H1 (cell line): ENCODE measurements around the gene ADO. TPM values are rescaled to one million over a fixed set of nuclear protein-coding genes. Genes with fewer than 3 reads are reported as not detected.

ENCODE experiments used
- CTCF ChIA-PET: fragments of 300-600 bp; sonication (Branson Sonifier 250); formaldehyde crosslinking; loops from one replicate; lab custom pipeline; 2021; ENCODE audit not compliant: partially characterized antibody; lab: Charles Lee
- POLR2A ChIA-PET: fragments of 300-600 bp; sonication (Branson Sonifier 250); formaldehyde crosslinking; loops from one replicate; lab custom pipeline; 2021; ENCODE audit warnings: inconsistent platforms; ENCODE audit not compliant: partially characterized antibody; lab: Charles Lee
- DNase-seq, 2 experiments: peaks; one replicate each; pipeline versions ENCODE4 v3.0.0 to v3.0.0-alpha.2; 2010 to 2022; ENCODE audit warnings: low spot score in 2 of 2, low read depth in 1 of 2, mixed read lengths in 1 of 2
- FAIRE-seq: peaks from 2 replicates; lab custom pipeline; 2011; peaks lifted over from hg19 to GRCh38; lab: Jason Lieb, UNC
- H2AFZ ChIP-seq: 2 replicates; pipeline ENCODE4 v1.8.1; 2012; ENCODE audit warnings: low read length, inconsistent platforms
- H2AK5ac ChIP-seq: 2 replicates; pipeline ENCODE4 v1.6.1; 2013; ENCODE audit warnings: low read depth, low read length
- H2BK120ac ChIP-seq: replicated peaks from 2 replicates; pipeline ENCODE3; 2013; ENCODE audit warnings: low read depth, low read length, inconsistent platforms
- H2BK12ac ChIP-seq: 2 replicates; pipeline ENCODE4 v1.6.1; 2013; ENCODE audit warnings: low read depth, low read length
- H2BK15ac ChIP-seq: 2 replicates; pipeline ENCODE4 v1.6.1; 2013; ENCODE audit warnings: low read length
- H2BK20ac ChIP-seq: 2 replicates; pipeline ENCODE4 v1.6.1; 2013; ENCODE audit warnings: low read length
- H2BK5ac ChIP-seq: 2 replicates; pipeline ENCODE4 v1.6.1; 2013; ENCODE audit warnings: low read depth, low read length
- H3K14ac ChIP-seq: 2 replicates; pipeline ENCODE4 v1.6.1; 2013; ENCODE audit warnings: inconsistent platforms; ENCODE audit not compliant: insufficient read length
- H3K18ac ChIP-seq: 2 replicates; pipeline ENCODE4 v1.6.1; 2013; ENCODE audit warnings: low read length; ENCODE audit errors: extremely low read depth
- H3K23ac ChIP-seq: 2 replicates; pipeline ENCODE4 v1.6.1; 2013; ENCODE audit warnings: inconsistent platforms; ENCODE audit not compliant: insufficient read length
- H3K23me2 ChIP-seq: 2 replicates; pipeline ENCODE4 v1.6.1; 2013; ENCODE audit warnings: low read depth, low read length
- H3K27ac ChIP-seq: 2 replicates; pipeline ENCODE4 v1.6.1; 2011; ENCODE audit warnings: low read depth, low read length, inconsistent platforms
- H3K27me3 ChIP-seq, 4 experiments: replicated peaks in 1 of 4; 1 replicate in 1 of 4; 2 replicates in 3 of 4; pipeline versions ENCODE4 v1.6.1 to v1.8.1; 2011 to 2013; ENCODE audit warnings: low read length in 3 of 4, mild to moderate bottlenecking in 3 of 4, inconsistent platforms in 2 of 4, mixed read lengths in 2 of 4, moderate library complexity in 1 of 4; ENCODE audit not compliant: control insufficient read depth in 3 of 4, insufficient read depth in 3 of 4; ENCODE audit errors: extremely low read depth in 1 of 4
- H3K36me3 ChIP-seq, 4 experiments: 2 replicates each; pipeline versions ENCODE4 v1.6.1 to v1.8.1; 2011 to 2013; ENCODE audit warnings: mild to moderate bottlenecking in 4 of 4, low read length in 3 of 4, moderate library complexity in 2 of 4, control low read depth in 1 of 4, inconsistent platforms in 1 of 4; ENCODE audit not compliant: insufficient read depth in 4 of 4, control insufficient read depth in 2 of 4
- H3K4ac ChIP-seq: replicated peaks from 2 replicates; pipeline ENCODE3; 2013; ENCODE audit warnings: low read length, low read depth, mixed read lengths, inconsistent platforms; ENCODE audit not compliant: insufficient read length
- H3K4me1 ChIP-seq, 4 experiments: replicated peaks in 1 of 4; 1 replicate in 1 of 4; 2 replicates in 3 of 4; pipeline versions ENCODE4 v1.6.1 to v1.8.1; 2011 to 2013; ENCODE audit warnings: low read length in 3 of 4, inconsistent platforms in 2 of 4, mixed read lengths in 1 of 4; ENCODE audit not compliant: insufficient read depth in 4 of 4, control insufficient read depth in 3 of 4
- H3K4me2 ChIP-seq, 2 experiments: 2 replicates each; pipeline versions ENCODE4 v1.6.1 to v1.8.1; 2011 to 2013; ENCODE audit warnings: low read depth in 2 of 2, low read length in 2 of 2, control low read depth in 1 of 2, inconsistent platforms in 1 of 2, mild to moderate bottlenecking in 1 of 2; ENCODE audit not compliant: insufficient read depth in 1 of 2
- H3K4me3 ChIP-seq, 4 experiments: fragments of 200-600, 300-600 bp in 1 of 4; sonication (generic), shearing (Covaris generic), sonication (Bioruptor Twin) in 1 of 4; 2 replicates each; pipeline versions ENCODE4 v1.5.1 to v1.8.1; 2011 to 2016; ENCODE audit warnings: low read length in 4 of 4, low read depth in 3 of 4, control low read depth in 2 of 4, inconsistent platforms in 2 of 4, mild to moderate bottlenecking in 2 of 4, mixed read lengths in 1 of 4, moderate library complexity in 1 of 4; ENCODE audit not compliant: insufficient read depth in 2 of 4; ENCODE audit errors: extremely low read depth in 1 of 4
- H3K56ac ChIP-seq: replicated peaks from 2 replicates; pipeline ENCODE3; 2013; ENCODE audit warnings: low read depth, mild to moderate bottlenecking, mixed read lengths, low read length, inconsistent platforms; ENCODE audit not compliant: insufficient read length
- H3K79me1 ChIP-seq: 2 replicates; pipeline ENCODE4 v1.6.1; 2013; ENCODE audit warnings: low read depth, low read length, control low read depth
- H3K79me2 ChIP-seq, 2 experiments: 2 replicates each; pipeline versions ENCODE4 v1.6.1 to v1.8.1; 2012 to 2013; ENCODE audit warnings: low read length in 2 of 2, mild to moderate bottlenecking in 2 of 2, inconsistent platforms in 1 of 2; ENCODE audit not compliant: insufficient read depth in 2 of 2, control insufficient read depth in 1 of 2
- H3K9ac ChIP-seq, 4 experiments: replicated peaks in 1 of 4; 1 replicate in 1 of 4; 2 replicates in 3 of 4; pipeline versions ENCODE4 v1.6.1 to v1.8.1; 2011 to 2013; ENCODE audit warnings: low read depth in 3 of 4, low read length in 3 of 4, control low read depth in 2 of 4, mild to moderate bottlenecking in 2 of 4, moderate library complexity in 2 of 4, inconsistent platforms in 1 of 4; ENCODE audit errors: extremely low read depth in 1 of 4
- H3K9me3 ChIP-seq, 2 experiments: 2 replicates each; pipeline versions ENCODE4 v1.6.1 to v1.8.1; 2012 to 2013; ENCODE audit warnings: mild to moderate bottlenecking in 2 of 2, moderate library complexity in 2 of 2, control low read depth in 1 of 2, inconsistent platforms in 1 of 2, low read depth in 1 of 2, low read length in 1 of 2, mixed read lengths in 1 of 2; ENCODE audit not compliant: insufficient read depth in 2 of 2
- H4K20me1 ChIP-seq, 2 experiments: replicated peaks in 1 of 2; 2 replicates each; pipeline versions ENCODE3 to v1.8.1; 2011 to 2013; ENCODE audit warnings: inconsistent platforms in 2 of 2, low read length in 2 of 2, mild to moderate bottlenecking in 1 of 2; ENCODE audit not compliant: insufficient read depth in 2 of 2, control insufficient read depth in 1 of 2
- H4K5ac ChIP-seq: 2 replicates; pipeline ENCODE4 v1.6.1; 2013; ENCODE audit warnings: low read length, low read depth, mixed read lengths, inconsistent platforms; ENCODE audit not compliant: insufficient read length
- H4K8ac ChIP-seq: 2 replicates; pipeline ENCODE4 v1.8.0; 2013; ENCODE audit warnings: mild to moderate bottlenecking, moderate library complexity, low read length, inconsistent platforms; ENCODE audit not compliant: insufficient read depth; ENCODE audit errors: extremely low read depth
- H4K91ac ChIP-seq: replicated peaks from 2 replicates; pipeline ENCODE3; 2013; ENCODE audit warnings: low read length, mixed read lengths, inconsistent platforms; ENCODE audit not compliant: insufficient read length
- ATF3 ChIP-seq: IDR thresholded peaks from 2 replicates; pipeline ENCODE4 v1.6.1; 2011; ENCODE audit warnings: low read depth, mild to moderate bottlenecking, low read length; ENCODE audit not compliant: insufficient read depth
- CBX5 ChIP-seq: fragments of 300-800, 300-1000 bp; sonication (generic); IDR thresholded peaks from 2 replicates; pipeline ENCODE4 v1.7.1; 2016; ENCODE audit warnings: antibody characterized with exemption, low read length, low read depth
- CREB1 ChIP-seq: IDR thresholded peaks from 2 replicates; pipeline ENCODE4 v1.6.1; 2012; ENCODE audit warnings: inconsistent platforms
- CTCF ChIP-seq, 3 experiments: IDR thresholded peaks; 1 replicate in 2 of 3; 2 replicates in 1 of 3; pipeline versions ENCODE4 v1.5.1 to v1.6.1; 2011; ENCODE audit warnings: low read length in 3 of 3, mild to moderate bottlenecking in 3 of 3, inconsistent platforms in 2 of 3, low read depth in 1 of 3, moderate library complexity in 1 of 3; ENCODE audit not compliant: insufficient read depth in 1 of 3; ENCODE audit errors: control extremely low read depth in 1 of 3
- FOSL1 ChIP-seq: IDR thresholded peaks from 2 replicates; pipeline ENCODE4 v1.6.1; 2011; ENCODE audit warnings: mild to moderate bottlenecking, low read depth, low read length, moderate library complexity; ENCODE audit not compliant: insufficient read depth
- RAD21 ChIP-seq, 2 experiments: IDR thresholded peaks in 1 of 2; conservative IDR thresholded peaks in 1 of 2; 2 replicates each; pipeline ENCODE4 v1.6.1; 2011; ENCODE audit warnings: low read depth in 2 of 2, low read length in 2 of 2, improper control_type of control experiment in 1 of 2, inconsistent platforms in 1 of 2, mild to moderate bottlenecking in 1 of 2, moderate library complexity in 1 of 2
- RFX5 ChIP-seq: IDR thresholded peaks from 2 replicates; pipeline ENCODE4 v1.6.1; 2011; ENCODE audit warnings: low read depth, low read length, improper control_type of control experiment, borderline replicate concordance
- RNF2 ChIP-seq: fragments of 200-900, 300-1000 bp; sonication (generic); IDR thresholded peaks from 2 replicates; pipeline ENCODE4 v1.7.1; 2016; ENCODE audit warnings: borderline replicate concordance, low read depth, mild to moderate bottlenecking, antibody characterized with exemption, low read length; ENCODE audit not compliant: poor library complexity, severe bottlenecking; ENCODE audit errors: missing control alignments
- SP1 ChIP-seq: IDR thresholded peaks from 2 replicates; pipeline ENCODE4 v1.6.1; 2011; ENCODE audit warnings: low read depth, low read length
- TAF1 ChIP-seq: IDR thresholded peaks from 2 replicates; pipeline ENCODE4 v1.6.1; 2011; ENCODE audit warnings: mild to moderate bottlenecking, low read depth, low read length
- YY1 ChIP-seq: IDR thresholded peaks from 2 replicates; pipeline ENCODE4 v1.6.1; 2011; ENCODE audit warnings: low read depth, mild to moderate bottlenecking, low read length
- WGBS, 2 experiments: shearing (Covaris generic) in 1 of 2; methylation state at CpG; one replicate each; pipeline versions ENCODE4 v1.1.6 to v1.1.7; 2013 to 2015; ENCODE audit warnings: low lambda C conversion rate in 2 of 2, mixed read lengths in 2 of 2, inconsistent platforms in 1 of 2, low coverage in 1 of 2, missing lambda C conversion rate in 1 of 2; ENCODE audit not compliant: insufficient replicate concordance in 2 of 2, insufficient coverage in 1 of 2, insufficient read length in 1 of 2; ENCODE audit errors: extremely low coverage in 1 of 2, missing lambda C conversion rate in 1 of 2; 5-methylcytosine and 5-hydroxymethylcytosine counted together
- polyA plus RNA-seq, 7 experiments: library from polyadenylated mRNA; depleted of rRNA in 3 of 7; stranded (reverse) in 5 of 7; unstranded in 2 of 7; fragments of >200 nt in 5 of 7; fragments of 200-250 nt in 2 of 7; gene quantifications; 1 replicate in 5 of 7; 2 replicates in 1 of 7; 4 replicates in 1 of 7; pipeline versions ENCODE4 v1.2.1 to v1.2.3, GENCODE V29; 2011 to 2013; ENCODE audit warnings: missing spikeins in 2 of 7, mixed read lengths in 2 of 7
- total RNA-seq: library from RNA; stranded (reverse); fragmentation: NEBNext Ultra II Directional; extraction: Animal tissue kit (Norgen Biotek cat#: 25700); gene quantifications from 2 replicates; pipeline ENCODE4 v1.2.1, GENCODE V29; 2021

Gene ADO
- total and polyA plus RNA-seq, 2 of the 8 experiments (the other 6 are each of a cell fraction or from before 2014, with no cell fraction given): 18.7 to 27.9 TPM

DNA sequence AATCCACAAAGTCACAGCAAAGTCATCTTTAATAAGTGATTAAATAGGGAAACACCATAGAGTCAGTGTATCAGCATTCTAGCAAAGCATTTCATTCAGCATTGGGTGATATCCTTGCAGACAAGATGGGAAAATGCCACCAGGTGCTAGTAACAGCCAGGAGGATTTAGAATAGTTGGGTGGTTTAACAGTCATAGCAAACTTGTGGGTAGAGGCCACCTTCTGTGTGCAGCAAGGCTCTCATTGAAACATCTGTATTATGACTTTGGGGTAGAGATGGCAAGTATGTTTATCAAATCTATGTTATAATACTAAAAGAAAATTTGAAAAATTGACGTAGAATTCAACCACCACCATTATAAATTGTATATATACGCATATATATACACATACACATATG lies 26.4 kb upstream of the ADO start:
- ChIA-PET CTCF (no interaction called here), POLR2A (no interaction called here)
- Histone ChIP-seq H3K4me2 (no peak overlapping the region), H2BK120ac (no peak overlapping the region), H3K27me3 (no peaks in the 10 kb centered on the region), H3K23ac (no peak overlapping the region), H3K4me3 (no peak overlapping the region), H3K18ac (no peak overlapping the region), H3K27ac (no peak overlapping the region), H3K9ac (no peak overlapping the region), H3K9me3 (no peaks in the 10 kb centered on the region; a peak in 1 of 4 replicates), H3K56ac (no peak overlapping the region), H3K79me2 (no peaks in the 10 kb centered on the region), H2BK20ac (no peak overlapping the region), H3K23me2 (no peaks in the 10 kb centered on the region), H2AK5ac (no peak overlapping the region), H3K36me3 (no peaks in the 10 kb centered on the region), H2BK15ac (no peak overlapping the region), H3K4ac (no peak overlapping the region), H4K8ac (no peak overlapping the region), H2BK12ac (no peak overlapping the region), H4K5ac (no peak overlapping the region), H3K4me1 (no peaks in the 10 kb centered on the region), H2BK5ac (no peak overlapping the region), H4K20me1 (no peaks in the 10 kb centered on the region), H2AFZ (no peak overlapping the region), H3K14ac (no peak overlapping the region), H4K91ac (no peak overlapping the region), H3K79me1 (no peaks in the 10 kb centered on the region)
- FAIRE-seq: no peak
- DNase-seq: no peak
- WGBS, 2 experiments: 89% methylated on average over 2 of the region's 2 CpGs; no CpG with 5 or more reads in 1 of the 2 experiments
- TF ChIP-seq CREB1 (no peak), CBX5 (no peak), RFX5 (no peak), CTCF (IDR thresholded peaks at IDR 0.05; ENCODE audit: control extremely low read depth in 1 of 3, insufficient read depth in 1 of 3, low read depth in 1 of 3, low read length in 3 of 3) (no peak), RNF2 (no peak), ATF3 (no peak), FOSL1 (no peak), SP1 (no peak), YY1 (no peak), TAF1 (no peak), RAD21 (IDR thresholded peaks at IDR 0.05 in 1 of 2, conservative IDR thresholded peaks at IDR 0.05 in 1 of 2; ENCODE audit: low read depth in 2 of 2, low read length in 2 of 2) (no peak)
